Cardiac fibroblast (primary cell): ENCODE results near the gene GP5.

Experiments
- DNase-seq, 2 donors: peaks; one replicate each; pipeline versions ENCODE4 v3.0.0 to v3.0.0-alpha.2; 2010; ENCODE audit warnings: low read depth in 2 of 2
- H3K4me3 ChIP-seq, 2 donors: replicated peaks in 1 of 2; 1 replicate in 1 of 2; 2 replicates in 1 of 2; pipeline ENCODE4 v1.5.1; 2011; ENCODE audit warnings: low read depth in 2 of 2, low read length in 2 of 2, mild to moderate bottlenecking in 2 of 2, moderate library complexity in 1 of 2
- CTCF ChIP-seq: IDR thresholded peaks from one replicate; pipeline ENCODE4 v1.5.1; 2011; ENCODE audit warnings: low read depth, mild to moderate bottlenecking, low read length, inconsistent platforms

GP5 gene

GRCh38 chr3:194381460-194381875 lies 17.6 kb downstream of the GP5 start:
- no peak for DNase-seq
- no peak overlapping the region for H3K4me3 ChIP-seq
- no peak for TF ChIP-seq CTCF

- DNase-seq, result no peak
- H3K4me3 ChIP-seq, result no peak overlapping the region
- TF ChIP-seq CTCF, result no peak
Measured at GRCh38 chr3:194380326-194380725, 18.7 kb downstream of the GP5 start.

GRCh38 chr3:194379651-194380050 lies 19.4 kb downstream of the GP5 start:
- TF ChIP-seq CTCF, result no peak
- no peak for DNase-seq
- no peak overlapping the region for H3K4me3 ChIP-seq

- H3K4me3 ChIP-seq, result no peak overlapping the region
- no peak for DNase-seq
- no peak for TF ChIP-seq CTCF
Measured at GRCh38 chr3:194379231-194379630, 19.8 kb downstream of the GP5 start.

- no peak overlapping the region for H3K4me3 ChIP-seq
- no peak for TF ChIP-seq CTCF
- DNase-seq, result no peak
Measured at GRCh38 chr3:194377708-194378107, 21.4 kb downstream of the GP5 start.

- no peak overlapping the region for H3K4me3 ChIP-seq
- DNase-seq, result no peak
- no peak for TF ChIP-seq CTCF
Measured at GRCh38 chr3:194376241-194376560, 22.9 kb downstream of the GP5 start.

- H3K4me3 ChIP-seq, result no peak overlapping the region
- no peak for DNase-seq
- TF ChIP-seq CTCF, result no peak
Measured at GRCh38 chr3:194375473-194376240, 23.4 kb downstream of the GP5 start.
